Trophoblast cell (in vitro differentiated cells and primary cell): ENCODE results near the gene NUP153.

Experiments used
- DNase-seq, 2 donors: peaks; one replicate each; pipeline ENCODE4 v3.0.0-alpha.2; 2016
- H2AFZ ChIP-seq: 2 replicates; pipeline ENCODE4 v1.6.1; 2013; ENCODE audit warnings: low read length, moderate library complexity, mild to moderate bottlenecking; ENCODE audit not compliant: insufficient read depth, poor library complexity
- H2AK5ac ChIP-seq: 2 replicates; pipeline ENCODE4 v1.6.1; 2013; ENCODE audit warnings: mild to moderate bottlenecking, low read length
- H2BK120ac ChIP-seq: 2 replicates; pipeline ENCODE4 v1.6.1; 2013; ENCODE audit warnings: low read length, mild to moderate bottlenecking, moderate library complexity; ENCODE audit not compliant: insufficient read depth, poor library complexity
- H2BK12ac ChIP-seq: 2 replicates; pipeline ENCODE4 v1.6.1; 2013; ENCODE audit warnings: mild to moderate bottlenecking, low read length, moderate library complexity
- H2BK5ac ChIP-seq: 2 replicates; pipeline ENCODE4 v1.6.1; 2013; ENCODE audit warnings: low read length, low read depth, moderate library complexity, mild to moderate bottlenecking; ENCODE audit not compliant: poor library complexity
- H3K14ac ChIP-seq: 2 replicates; pipeline ENCODE4 v1.6.1; 2013; ENCODE audit warnings: mild to moderate bottlenecking, low read length
- H3K18ac ChIP-seq: 2 replicates; pipeline ENCODE4 v1.6.1; 2013; ENCODE audit warnings: mild to moderate bottlenecking, low read length
- H3K23ac ChIP-seq: 2 replicates; pipeline ENCODE4 v1.6.1; 2013; ENCODE audit warnings: low read length
- H3K27ac ChIP-seq: 2 replicates; pipeline ENCODE4 v1.5.1; 2013; ENCODE audit warnings: low read depth, mild to moderate bottlenecking, inconsistent platforms, low read length, moderate library complexity
- H3K27me3 ChIP-seq: 2 replicates; pipeline ENCODE4 v1.6.1; 2013; ENCODE audit warnings: inconsistent platforms, mild to moderate bottlenecking, low read length, moderate library complexity; ENCODE audit not compliant: insufficient read depth
- H3K36me3 ChIP-seq, 2 experiments: 1 replicate in 1 of 2; 2 replicates in 1 of 2; pipeline ENCODE4 v1.6.1; 2013; ENCODE audit warnings: low read length in 2 of 2, mild to moderate bottlenecking in 2 of 2, moderate library complexity in 1 of 2; ENCODE audit not compliant: insufficient read depth in 2 of 2, control insufficient read depth in 1 of 2
- H3K4ac ChIP-seq: 2 replicates; pipeline ENCODE4 v1.6.1; 2013; ENCODE audit warnings: low read depth, mild to moderate bottlenecking, low read length, moderate library complexity
- H3K4me1 ChIP-seq, 2 experiments: 1 replicate in 1 of 2; 2 replicates in 1 of 2; pipeline ENCODE4 v1.6.1; 2013; ENCODE audit warnings: low read length in 2 of 2, mild to moderate bottlenecking in 2 of 2, moderate library complexity in 1 of 2; ENCODE audit not compliant: insufficient read depth in 2 of 2, control insufficient read depth in 1 of 2
- H3K4me2 ChIP-seq: 2 replicates; pipeline ENCODE4 v1.6.1; 2013; ENCODE audit warnings: inconsistent platforms, mild to moderate bottlenecking, low read length, moderate library complexity
- H3K4me3 ChIP-seq: 2 replicates; pipeline ENCODE4 v1.5.1; 2013; ENCODE audit warnings: mild to moderate bottlenecking, low read depth, low read length, inconsistent platforms
- H3K79me1 ChIP-seq: one replicate; pipeline ENCODE4 v1.6.1; 2013; ENCODE audit warnings: low read length
- H3K79me2 ChIP-seq: 2 replicates; pipeline ENCODE4 v1.6.1; 2013; ENCODE audit warnings: low read length, mild to moderate bottlenecking; ENCODE audit not compliant: control insufficient read depth, insufficient read depth, poor library complexity
- H3K9ac ChIP-seq: 2 replicates; pipeline ENCODE4 v1.6.1; 2013; ENCODE audit warnings: mild to moderate bottlenecking, low read length
- H3K9me3 ChIP-seq: 2 replicates; pipeline ENCODE4 v1.6.1; 2013; ENCODE audit warnings: low read depth, mild to moderate bottlenecking, control low read depth, inconsistent platforms, low read length; ENCODE audit not compliant: insufficient read depth
- H4K12ac ChIP-seq: 2 replicates; pipeline ENCODE4 v1.6.1; 2013; ENCODE audit warnings: low read depth, mild to moderate bottlenecking, low read length, moderate library complexity
- H4K8ac ChIP-seq: 2 replicates; pipeline ENCODE4 v1.6.1; 2013; ENCODE audit warnings: low read depth, mild to moderate bottlenecking, low read length, moderate library complexity
- H4K91ac ChIP-seq: one replicate; pipeline ENCODE4 v1.6.1; 2013; ENCODE audit warnings: low read depth, mild to moderate bottlenecking, low read length, moderate library complexity
- WGBS: extraction: QIAGEN DNeasy Blood & Tissue Kit; methylation state at CpG from one replicate; pipeline ENCODE4 v1.1.7; 2013; ENCODE audit warnings: missing lambda C conversion rate; ENCODE audit not compliant: insufficient read length, insufficient coverage; ENCODE audit errors: extremely low coverage; 5-methylcytosine and 5-hydroxymethylcytosine counted together

NUP153 gene

DNA sequence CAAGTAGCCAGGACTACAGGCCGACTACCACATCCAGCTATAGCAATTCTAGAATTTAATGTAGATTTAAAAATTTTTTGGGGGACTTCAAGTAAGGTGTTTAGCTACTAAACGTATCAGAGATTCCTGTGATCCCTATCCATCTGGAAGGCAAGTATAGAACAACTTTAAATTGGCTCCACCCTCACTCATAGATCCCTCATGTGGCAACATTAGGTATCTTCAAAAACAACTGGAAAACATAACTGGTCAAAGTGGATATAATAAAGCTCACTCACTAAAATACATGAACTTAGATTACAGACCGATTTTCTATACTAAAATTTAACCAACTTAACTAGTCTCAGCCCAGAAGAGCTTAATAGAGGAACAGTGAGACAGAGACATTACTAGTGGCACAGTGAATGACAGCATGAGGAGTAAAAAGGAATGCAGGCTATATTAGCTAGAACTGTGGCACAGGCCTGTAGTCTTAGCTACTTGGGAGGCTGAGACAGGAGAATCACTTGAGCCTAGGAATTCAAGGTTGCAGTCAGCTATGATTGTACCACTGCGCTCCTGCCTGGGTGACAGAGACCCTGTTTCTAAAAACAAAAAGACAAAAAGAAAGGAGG is 14.7 kb downstream of the NUP153 start:
- H3K9me3 ChIP-seq, result no peaks in the 10 kb centered on the region
- no peak overlapping the region for H4K91ac ChIP-seq
- no peaks in the 10 kb centered on the region for H3K27me3 ChIP-seq
- H3K36me3 ChIP-seq, result peaks cover 0 to 3% of the 10 kb centered on the region in 2 experiments
- peak overlapping the region; percentile 64 for H3K4ac ChIP-seq
- H3K79me1 ChIP-seq, result no peaks in the 10 kb centered on the region
- H4K12ac ChIP-seq, result no peak overlapping the region
- H3K9ac ChIP-seq, result no peak overlapping the region
- no peak overlapping the region for H3K14ac ChIP-seq
- H3K23ac ChIP-seq, result no peak overlapping the region
- H2BK12ac ChIP-seq, result no peak overlapping the region
- no peak overlapping the region for H3K27ac ChIP-seq
- H3K4me1 ChIP-seq, result no peaks in the 10 kb centered on the region
- H3K79me2 ChIP-seq, result peaks cover 23% of the 10 kb centered on the region
- no peak for DNase-seq
- no peak overlapping the region for H3K18ac ChIP-seq
- H4K8ac ChIP-seq, result no peak overlapping the region
- WGBS, result no CpG with 5 or more reads among the region's 4 CpGs
- H2BK5ac ChIP-seq, result no peak overlapping the region
- no peak overlapping the region for H2BK120ac ChIP-seq
- H3K4me3 ChIP-seq, result no peak overlapping the region
- no peak overlapping the region for H2AFZ ChIP-seq
- H3K4me2 ChIP-seq, result no peak overlapping the region
- H2AK5ac ChIP-seq, result no peak overlapping the region

DNA sequence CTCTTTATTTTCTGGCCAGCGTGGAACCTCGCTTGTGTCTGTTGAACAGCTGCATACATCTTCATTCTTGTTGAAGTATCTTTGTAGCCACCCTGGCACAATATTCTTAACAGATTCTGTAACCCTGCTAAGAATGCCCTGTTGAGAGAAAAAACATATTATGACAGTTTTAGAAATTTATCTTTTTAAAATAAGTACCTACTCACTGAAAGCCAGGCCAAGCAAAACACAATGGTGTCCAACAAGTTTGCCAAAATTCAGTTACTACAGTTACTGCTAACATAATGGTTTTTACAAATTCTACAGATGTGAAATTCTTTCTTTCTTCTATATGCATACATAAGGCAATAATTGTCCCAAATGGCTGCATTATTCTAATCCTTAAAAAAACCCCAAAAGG is 18.2 kb downstream of the NUP153 start:
- Histone ChIP-seq H4K12ac (no peak overlapping the region), H4K8ac (no peak overlapping the region), H3K18ac (no peak overlapping the region), H3K23ac (no peak overlapping the region), H2BK120ac (no peak overlapping the region), H3K4me2 (no peak overlapping the region), H2AFZ (no peak overlapping the region), H3K14ac (no peak overlapping the region), H3K36me3 (peaks cover 9% of the 10 kb centered on the region in 2 experiments), H2BK12ac (no peak overlapping the region), H3K79me2 (peaks cover 16% of the 10 kb centered on the region), H3K9ac (no peak overlapping the region), H2BK5ac (no peak overlapping the region), H3K27ac (no peak overlapping the region), H3K79me1 (no peaks in the 10 kb centered on the region), H3K4me3 (no peak overlapping the region), H3K4ac (no peak overlapping the region), H2AK5ac (no peak overlapping the region), H3K9me3 (no peaks in the 10 kb centered on the region), H3K4me1 (no peaks in the 10 kb centered on the region), H3K27me3 (no peaks in the 10 kb centered on the region), H4K91ac (no peak overlapping the region)
- no peak for DNase-seq
- WGBS, result no CpG with 5 or more reads among the region's 2 CpGs

DNA sequence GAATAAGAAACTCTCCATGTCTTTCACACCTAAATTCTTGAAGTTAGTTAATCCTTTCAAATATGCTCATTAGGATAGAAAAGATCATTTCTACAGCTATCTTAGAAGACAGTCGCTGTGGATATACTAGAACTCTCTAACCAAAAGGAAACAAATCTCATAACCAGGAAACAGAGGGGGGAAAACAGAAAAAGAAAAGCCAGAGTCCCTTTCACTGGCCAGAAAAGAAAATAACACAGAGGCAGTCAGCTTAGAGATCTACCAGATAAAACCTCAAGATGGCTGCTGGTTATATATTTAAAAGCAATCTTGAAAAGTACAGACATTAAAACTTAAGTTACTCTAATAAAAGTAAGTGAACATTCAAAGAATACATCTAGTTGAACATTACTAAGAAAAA is 19.6 kb downstream of the NUP153 start:
- Histone ChIP-seq H3K23ac (no peak overlapping the region), H3K14ac (no peak overlapping the region), H3K9ac (no peak overlapping the region), H4K91ac (no peak overlapping the region), H3K18ac (no peak overlapping the region), H3K27ac (no peak overlapping the region), H2AK5ac (no peak overlapping the region), H3K79me1 (no peaks in the 10 kb centered on the region), H3K4me2 (no peak overlapping the region), H2AFZ (no peak overlapping the region), H4K8ac (no peak overlapping the region), H3K79me2 (peaks cover 12% of the 10 kb centered on the region), H3K36me3 (peaks cover 9 to 12% of the 10 kb centered on the region in 2 experiments), H3K9me3 (no peaks in the 10 kb centered on the region), H3K27me3 (no peaks in the 10 kb centered on the region), H3K4ac (no peak overlapping the region), H3K4me1 (no peaks in the 10 kb centered on the region), H2BK5ac (no peak overlapping the region), H4K12ac (no peak overlapping the region), H2BK120ac (no peak overlapping the region), H3K4me3 (no peak overlapping the region), H2BK12ac (no peak overlapping the region)
- DNase-seq, result no peak
- no CpG with 5 or more reads among the region's 1 CpG for WGBS

DNA sequence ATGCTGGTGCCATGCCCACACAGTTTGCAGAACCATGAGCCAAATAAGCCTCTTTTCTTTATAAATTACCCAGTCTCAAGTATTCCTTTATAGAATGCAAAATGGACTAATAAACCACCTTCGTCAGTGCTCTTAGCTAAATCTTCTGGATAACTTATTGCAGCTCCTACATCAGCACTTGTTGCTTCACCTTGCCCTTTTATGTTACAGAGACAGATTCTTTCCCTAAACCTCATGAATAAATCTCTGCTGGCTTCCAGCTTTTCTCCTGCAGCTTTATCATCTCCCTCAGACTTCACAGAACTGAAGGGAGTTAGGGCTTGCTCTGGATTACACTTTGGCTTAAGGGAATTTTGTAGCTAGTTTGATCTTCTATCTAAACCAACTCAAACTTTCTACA is 22.6 kb downstream of the NUP153 start:
- no peak overlapping the region for H3K27ac ChIP-seq
- H3K79me1 ChIP-seq, result no peaks in the 10 kb centered on the region
- no peak overlapping the region for H2BK12ac ChIP-seq
- no peak overlapping the region for H2AFZ ChIP-seq
- peak overlapping the region; percentile 39 for H3K4ac ChIP-seq
- no CpG with 5 or more reads among the region's 1 CpG for WGBS
- H3K14ac ChIP-seq, result no peak overlapping the region
- H2BK120ac ChIP-seq, result no peak overlapping the region
- no peak overlapping the region for H3K4me3 ChIP-seq
- H3K79me2 ChIP-seq, result peaks cover 4% of the 10 kb centered on the region
- H3K18ac ChIP-seq, result no peak overlapping the region
- H4K12ac ChIP-seq, result no peak overlapping the region
- no peak overlapping the region for H3K4me2 ChIP-seq
- DNase-seq, result no peak
- no peaks in the 10 kb centered on the region for H3K27me3 ChIP-seq
- no peak overlapping the region for H3K9ac ChIP-seq
- H4K8ac ChIP-seq, result no peak overlapping the region
- H3K4me1 ChIP-seq, result peaks cover 4% of the 10 kb centered on the region in 2 experiments
- H4K91ac ChIP-seq, result no peak overlapping the region
- H3K9me3 ChIP-seq, result no peaks in the 10 kb centered on the region
- no peak overlapping the region for H3K23ac ChIP-seq
- H2BK5ac ChIP-seq, result no peak overlapping the region
- H3K36me3 ChIP-seq, result peaks cover 9 to 12% of the 10 kb centered on the region in 2 experiments
- H2AK5ac ChIP-seq, result no peak overlapping the region
